ENCODE data around the gene DBNL. TPM values are rescaled to one million over a fixed set of nuclear protein-coding genes. Genes with fewer than 3 reads are reported as not detected.

The DBNL gene
- total RNA-seq, 5 donors from 2014 or later (not counting 1 experiment from before 2014, with no cell fraction given): 101 to 188 (median 156) TPM

- peak in 3 of 4 experiments; percentile 8 to 13 (median 11) for ATAC-seq (replicated peaks in 1 of 4)
- H3K4me1 ChIP-seq (ENCODE audit: control insufficient read depth in 1 of 2, extremely low read depth in 1 of 2, insufficient read depth in 2 of 2, low read length in 2 of 2): peaks cover 0 to 37% of the 10 kb centered on the region in 2 experiments
- POLR2A ChIA-PET: no interaction called here
- H3K9me3 ChIP-seq: no peaks in the 10 kb centered on the region
- Mint-ChIP-seq H3K27ac (peak overlapping the region in 1 of 2 donors; percentile 66), H3K4me1 (peaks cover 27 to 38% (median 29%) of the 10 kb centered on the region in 3 donors), H3K9me3 (peaks cover 0 to 3% (median 0%) of the 10 kb centered on the region in 3 donors), H3K36me3 (peaks cover 6% of the 10 kb centered on the region), H3K4me3 (peak overlapping the region in 1 of 3 donors; percentile 24), H3K27me3 (no peaks in the 10 kb centered on the region)
- no peak overlapping the region for H3K27ac ChIP-seq (ENCODE audit: low read length)
- DNase-seq: no peak
- H3K4me3 ChIP-seq (ENCODE audit: control insufficient read depth in 1 of 2, extremely low read depth in 1 of 2, low read length in 1 of 2): no peak overlapping the region
- CTCF ChIA-PET: interaction anchor here in 1 of 2 donors (0.6 kb wide), 1 partner anchor 548 kb away, joined by 3 read pairs; no protein-coding TSS in a partner anchor
- peaks cover 0 to 6% of the 10 kb centered on the region in 2 experiments for H3K27me3 ChIP-seq (replicated peaks in 1 of 2; ENCODE audit: control insufficient read depth in 2 of 2, extremely low read depth in 1 of 2, insufficient read depth in 2 of 2, low read length in 1 of 2)
- H3K36me3 ChIP-seq (ENCODE audit: control insufficient read depth in 2 of 2, extremely low read depth in 1 of 2, insufficient read depth in 1 of 2, low read length in 1 of 2): peaks cover 2 to 7% of the 10 kb centered on the region in 2 donors
- 13% methylated on average over 2 of the region's 6 CpGs for WGBS (ENCODE audit: insufficient coverage)
These were observed 21.6 kb downstream of the DBNL start for GRCh38 chr7:44066111-44066460.

DNA sequence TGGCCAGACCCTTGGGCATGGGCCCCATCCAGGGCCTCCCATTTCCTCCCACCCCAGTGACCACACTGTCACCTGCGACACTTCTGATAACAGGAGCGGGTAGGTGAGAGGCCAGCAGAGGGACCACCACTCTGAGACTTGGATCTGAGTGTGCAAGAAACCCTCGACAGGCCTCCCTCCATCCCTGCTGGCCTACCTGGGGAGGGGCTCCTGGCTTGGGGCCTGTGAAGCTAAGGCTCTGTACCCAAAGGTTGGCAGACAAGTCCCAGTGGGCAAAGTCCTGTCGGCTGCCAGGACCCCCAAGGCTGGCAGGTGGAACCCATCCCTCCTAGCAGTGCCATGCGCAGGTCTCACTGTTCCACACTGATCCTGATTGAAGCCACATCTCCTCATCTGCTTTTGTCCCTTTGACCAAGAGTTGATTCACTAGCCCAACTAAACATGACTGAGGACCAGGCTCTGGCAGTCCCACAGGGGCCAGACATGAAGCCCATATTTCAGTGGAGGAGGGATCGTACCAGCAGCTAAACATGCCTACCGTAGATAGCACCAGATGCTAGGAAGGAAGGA is 22.1 kb downstream of the DBNL start:
- H3K36me3 Mint-ChIP-seq: peaks cover 2% of the 10 kb centered on the region
- no peaks in the 10 kb centered on the region for H3K27me3 Mint-ChIP-seq
- Histone ChIP-seq H3K4me1 (ENCODE audit: control insufficient read depth in 1 of 2, extremely low read depth in 1 of 2, insufficient read depth in 2 of 2, low read length in 2 of 2) (peaks cover 0 to 37% of the 10 kb centered on the region in 2 experiments), H3K36me3 (ENCODE audit: control insufficient read depth in 2 of 2, extremely low read depth in 1 of 2, insufficient read depth in 1 of 2, low read length in 1 of 2) (peaks cover 1 to 2% of the 10 kb centered on the region in 2 donors), H3K27ac (ENCODE audit: low read length) (no peak overlapping the region), H3K9me3 (no peaks in the 10 kb centered on the region), H3K27me3 (replicated peaks in 1 of 2; ENCODE audit: control insufficient read depth in 2 of 2, extremely low read depth in 1 of 2, insufficient read depth in 2 of 2, low read length in 1 of 2) (peaks cover 0 to 6% of the 10 kb centered on the region in 2 experiments), H3K4me3 (ENCODE audit: control insufficient read depth in 1 of 2, extremely low read depth in 1 of 2, low read length in 1 of 2) (no peak overlapping the region)
- POLR2A ChIA-PET: no interaction called here
- CTCF ChIA-PET: no interaction called here
- no peak overlapping the region for H3K4me3 Mint-ChIP-seq
- H3K9me3 Mint-ChIP-seq: peaks cover 0 to 3% (median 0%) of the 10 kb centered on the region in 3 donors
- peaks cover 27 to 40% (median 31%) of the 10 kb centered on the region in 3 donors for H3K4me1 Mint-ChIP-seq
- peak in 2 of 4 experiments; percentile 4 to 7 for ATAC-seq (replicated peaks in 1 of 4)
- DNase-seq: no peak
- H3K27ac Mint-ChIP-seq: no peak overlapping the region
- 77% methylated on average over 7 of the region's 7 CpGs for WGBS (ENCODE audit: insufficient coverage)

DNA sequence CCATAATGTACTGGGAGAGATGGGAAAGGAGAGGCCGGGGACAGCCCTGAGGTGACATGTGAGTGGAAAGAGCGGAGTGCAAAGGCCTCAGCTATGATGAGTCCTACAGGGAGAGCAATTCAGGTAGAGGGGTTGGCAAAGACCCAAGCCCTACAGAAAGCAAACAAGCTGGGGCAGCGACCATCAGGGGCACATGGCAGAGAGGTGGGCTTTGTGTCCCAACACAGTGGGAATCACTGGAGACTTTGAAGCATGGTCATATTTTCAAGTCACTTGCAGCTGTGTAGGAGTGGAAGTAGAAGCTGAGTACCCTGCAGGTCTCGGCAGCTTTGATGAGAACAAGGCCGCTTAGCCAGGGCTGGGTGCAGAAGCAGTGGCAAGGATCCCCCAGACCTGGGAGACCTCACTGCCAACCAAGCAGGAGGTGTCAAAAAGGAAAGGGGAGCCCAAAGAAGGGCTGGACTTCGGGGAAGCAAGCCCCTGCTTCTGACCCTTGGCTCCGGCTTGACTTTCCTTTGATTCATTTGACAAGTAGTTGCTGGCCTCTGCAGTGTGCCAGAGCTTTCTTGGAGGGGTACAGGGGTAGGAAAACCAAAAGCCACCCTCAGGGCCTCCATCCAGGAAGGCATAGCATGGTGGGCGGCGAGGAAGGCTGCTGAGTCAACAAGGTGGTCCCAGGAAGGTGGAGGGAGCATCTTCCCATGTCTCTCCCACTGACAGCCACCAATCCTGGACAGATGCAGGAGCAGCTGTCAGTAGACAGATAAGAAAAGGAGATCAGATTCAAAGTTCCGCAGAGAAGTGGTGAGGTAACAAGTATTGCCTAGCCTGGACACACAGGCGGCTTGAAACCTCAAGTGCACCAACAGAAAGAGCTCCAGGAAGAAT is 22.8 kb downstream of the DBNL start:
- Histone ChIP-seq H3K36me3 (ENCODE audit: control insufficient read depth in 2 of 2, extremely low read depth in 1 of 2, insufficient read depth in 1 of 2, low read length in 1 of 2) (no peaks in the 10 kb centered on the region), H3K4me1 (ENCODE audit: control insufficient read depth in 1 of 2, extremely low read depth in 1 of 2, insufficient read depth in 2 of 2, low read length in 2 of 2) (peaks cover 0 to 38% of the 10 kb centered on the region in 2 experiments), H3K27me3 (replicated peaks in 1 of 2; ENCODE audit: control insufficient read depth in 2 of 2, extremely low read depth in 1 of 2, insufficient read depth in 2 of 2, low read length in 1 of 2) (peaks cover 0 to 6% of the 10 kb centered on the region in 2 experiments), H3K4me3 (ENCODE audit: control insufficient read depth in 1 of 2, extremely low read depth in 1 of 2, low read length in 1 of 2) (no peak overlapping the region), H3K9me3 (no peaks in the 10 kb centered on the region), H3K27ac (ENCODE audit: low read length) (no peak overlapping the region)
- no peak overlapping the region for H3K27ac Mint-ChIP-seq
- H3K4me3 Mint-ChIP-seq: no peak overlapping the region
- WGBS (ENCODE audit: insufficient coverage): 94% methylated on average over 6 of the region's 11 CpGs
- POLR2A ChIA-PET: interaction anchor here in 1 of 2 donors (1.0 kb wide), 1 partner anchor 13 kb away, joined by 4 read pairs; no protein-coding TSS in a partner anchor
- peaks cover 0 to 3% (median 0%) of the 10 kb centered on the region in 3 donors for H3K9me3 Mint-ChIP-seq
- no peak for ATAC-seq (replicated peaks in 1 of 4)
- CTCF ChIA-PET: interaction anchor here in 1 of 2 donors (0.5 kb wide), 1 partner anchor 135 kb away, joined by 3 read pairs; no protein-coding TSS in a partner anchor
- peaks cover 5% of the 10 kb centered on the region for H3K36me3 Mint-ChIP-seq
- H3K4me1 Mint-ChIP-seq: peaks cover 31 to 42% (median 34%) of the 10 kb centered on the region in 3 donors
- H3K27me3 Mint-ChIP-seq: no peaks in the 10 kb centered on the region
- no peak for DNase-seq

- ChIA-PET CTCF (interaction anchor here in 1 of 2 donors (0.5 to 0.6 kb wide), 2 partner anchors 134 to 1701 kb away, joined by 3 read pairs; no protein-coding TSS in a partner anchor), POLR2A (interaction anchor here in 1 of 2 donors (1.0 kb wide), 1 partner anchor 13 kb away, joined by 4 read pairs; no protein-coding TSS in a partner anchor)
- H3K27ac Mint-ChIP-seq: no peak overlapping the region
- H3K9me3 ChIP-seq: no peaks in the 10 kb centered on the region
- H3K4me3 Mint-ChIP-seq: no peak overlapping the region
- 89% methylated on average over 6 of the region's 7 CpGs for WGBS (ENCODE audit: insufficient coverage)
- DNase-seq: no peak
- ATAC-seq (replicated peaks in 1 of 4): no peak
- peaks cover 0 to 6% of the 10 kb centered on the region in 2 experiments for H3K27me3 ChIP-seq (replicated peaks in 1 of 2; ENCODE audit: control insufficient read depth in 2 of 2, extremely low read depth in 1 of 2, insufficient read depth in 2 of 2, low read length in 1 of 2)
- H3K27ac ChIP-seq (ENCODE audit: low read length): no peak overlapping the region
- no peak overlapping the region for H3K4me3 ChIP-seq (ENCODE audit: control insufficient read depth in 1 of 2, extremely low read depth in 1 of 2, low read length in 1 of 2)
- H3K9me3 Mint-ChIP-seq: peaks cover 0 to 3% (median 0%) of the 10 kb centered on the region in 3 donors
- peaks cover 0 to 44% of the 10 kb centered on the region in 2 experiments for H3K4me1 ChIP-seq (ENCODE audit: control insufficient read depth in 1 of 2, extremely low read depth in 1 of 2, insufficient read depth in 2 of 2, low read length in 2 of 2)
- H3K36me3 ChIP-seq (ENCODE audit: control insufficient read depth in 2 of 2, extremely low read depth in 1 of 2, insufficient read depth in 1 of 2, low read length in 1 of 2): peaks cover 0 to 6% of the 10 kb centered on the region in 2 donors
- no peaks in the 10 kb centered on the region for H3K27me3 Mint-ChIP-seq
- H3K36me3 Mint-ChIP-seq: peaks cover 10% of the 10 kb centered on the region
- H3K4me1 Mint-ChIP-seq: peaks cover 34 to 47% (median 36%) of the 10 kb centered on the region in 3 donors
These were observed 23.6 kb downstream of the DBNL start for GRCh38 chr7:44068054-44068453.

DNA sequence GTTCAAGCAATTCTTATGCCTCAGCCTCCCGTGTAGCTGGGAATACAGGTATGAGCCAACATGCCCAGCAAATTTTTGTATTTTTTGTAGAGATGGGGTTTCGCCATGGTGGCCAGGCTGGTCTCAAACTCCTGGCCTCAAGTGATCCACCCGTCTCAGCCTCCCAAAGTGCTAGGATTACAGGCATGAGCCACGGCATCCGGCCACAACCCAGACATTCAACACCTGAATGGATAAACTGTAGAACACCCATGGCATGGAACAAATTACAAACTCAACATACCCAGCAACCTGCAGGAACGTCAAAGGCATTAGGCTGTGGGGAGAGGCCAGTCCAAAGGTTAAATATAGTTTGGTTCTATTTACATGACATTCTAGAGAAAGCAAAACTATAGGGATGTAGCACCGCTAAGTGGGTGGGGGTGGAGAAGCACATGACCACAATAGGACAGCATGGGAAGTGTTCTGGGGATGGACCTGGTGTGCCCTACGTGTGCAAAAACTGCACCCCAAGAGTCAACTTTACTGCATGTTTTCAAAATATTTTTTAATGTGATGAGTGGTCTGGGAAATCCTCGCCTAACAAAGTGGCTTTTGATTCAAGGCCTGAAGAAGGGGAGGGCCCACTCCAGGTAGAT is 27.3 kb downstream of the DBNL start:
- Mint-ChIP-seq H3K36me3 (peaks cover 19% of the 10 kb centered on the region), H3K4me1 (peaks cover 17 to 28% (median 17%) of the 10 kb centered on the region in 3 donors), H3K4me3 (no peak overlapping the region), H3K27me3 (no peaks in the 10 kb centered on the region), H3K9me3 (peaks cover 0 to 3% (median 0%) of the 10 kb centered on the region in 3 donors), H3K27ac (peak overlapping the region; percentile 36 to 73)
- H3K9me3 ChIP-seq: no peaks in the 10 kb centered on the region
- 97% methylated on average over 5 of the region's 9 CpGs for WGBS (ENCODE audit: insufficient coverage)
- H3K4me1 ChIP-seq (ENCODE audit: control insufficient read depth in 1 of 2, extremely low read depth in 1 of 2, insufficient read depth in 2 of 2, low read length in 2 of 2): peaks cover 0 to 28% of the 10 kb centered on the region in 2 experiments
- H3K36me3 ChIP-seq (ENCODE audit: control insufficient read depth in 2 of 2, extremely low read depth in 1 of 2, insufficient read depth in 1 of 2, low read length in 1 of 2): peaks cover 21 to 41% of the 10 kb centered on the region in 2 donors
- POLR2A ChIA-PET: no interaction called here
- CTCF ChIA-PET: interaction anchor here in 1 of 2 donors (1.2 kb wide), 1 partner anchor 24 kb away, joined by 4 read pairs; no protein-coding TSS in a partner anchor
- H3K4me3 ChIP-seq (ENCODE audit: control insufficient read depth in 1 of 2, extremely low read depth in 1 of 2, low read length in 1 of 2): no peak overlapping the region
- ATAC-seq (replicated peaks in 1 of 4) (no peak), DNase-seq (no peak)
- H3K27me3 ChIP-seq (replicated peaks in 1 of 2; ENCODE audit: control insufficient read depth in 2 of 2, extremely low read depth in 1 of 2, insufficient read depth in 2 of 2, low read length in 1 of 2): no peaks in the 10 kb centered on the region
- H3K27ac ChIP-seq (ENCODE audit: low read length): no peak overlapping the region
